Esophagus muscularis mucosa (tissue), 4 donors: Measurements from ENCODE around the gene RGPD6. TPM values are rescaled to one million over a fixed set of nuclear protein-coding genes. Genes with fewer than 3 reads are reported as not detected.
"Not testable (repeated sequence)": the region's sequence is repeated elsewhere in the genome, so short reads cannot be mapped to it uniquely, and the experiment has no call there.

Experiments used
- DNase-seq: peaks from one replicate; pipeline ENCODE4 v3.0.0-alpha.2; 2017; ENCODE audit errors: extremely low spot score
- H3K27ac ChIP-seq, 4 donors: fragments of 200-600 bp; sonication (generic); replicated peaks in 1 of 4; 1 replicate in 3 of 4; 2 replicates in 1 of 4; pipeline ENCODE4 v1.5.1; 2016 to 2019; ENCODE audit warnings: mild to moderate bottlenecking in 1 of 4
- H3K27me3 ChIP-seq, 4 donors: fragments of 200-600 bp; sonication (generic); one replicate each; pipeline versions ENCODE4 v1.5.1 to v1.6.0; 2016 to 2019
- H3K36me3 ChIP-seq, 4 donors: fragments of 200-600 bp; sonication (generic); one replicate each; pipeline ENCODE4 v1.5.1; 2016 to 2019
- H3K4me1 ChIP-seq, 4 donors: fragments of 200-600 bp; sonication (generic); one replicate each; pipeline ENCODE4 v1.5.1; 2016 to 2019
- H3K4me3 ChIP-seq, 4 donors: fragments of 200-600 bp; sonication (generic); 1 replicate in 2 of 4; 2 replicates in 2 of 4; pipeline ENCODE4 v1.5.1; 2016 to 2019; ENCODE audit warnings: mild to moderate bottlenecking in 4 of 4, moderate library complexity in 1 of 4
- H3K9me3 ChIP-seq, 4 donors: fragments of 200-600 bp; sonication (generic); 1 replicate in 3 of 4; 2 replicates in 1 of 4; pipeline ENCODE4 v1.5.1; 2016 to 2019
- WGBS: methylation state at CpG from one replicate; pipeline ENCODE4 v1.1.5; 2018; 5-methylcytosine and 5-hydroxymethylcytosine counted together
- intact Hi-C: fragments of 100-400 bp; cut with DNase I; formaldehyde crosslinking; loops from one replicate; pipeline ENCODE4 v1.15.1; 2023
- small RNA-seq, 3 donors: library from RNA; depleted of rRNA; stranded (forward); fragments of <200 nt; gene quantifications; one replicate each; pipeline ENCODE3, GENCODE V24; 2016
- total RNA-seq, 4 donors: library from RNA; depleted of rRNA; stranded (reverse); fragments of >200 nt; gene quantifications; one replicate each; pipeline versions ENCODE4 v1.1.0 to v1.2.1, GENCODE V29; 2016

The RGPD6 gene
- total RNA-seq, 4 donors from 2014 or later: 27.3 to 51.5 (median 37.1) TPM

- H3K27ac ChIP-seq, H3K36me3 ChIP-seq, H3K27me3 ChIP-seq, intact Hi-C loops, H3K9me3 ChIP-seq, H3K4me1 ChIP-seq, DNase-seq, H3K4me3 ChIP-seq: not testable (repeated sequence)
- WGBS: no CpG with 5 or more reads among the region's 4 CpGs
Measured at GRCh38 chr2:110474898-110475297, 102.1 kb downstream of the RGPD6 start.

- no CpG with 5 or more reads among the region's 3 CpGs for WGBS
- DNase-seq, H3K4me3 ChIP-seq, H3K27me3 ChIP-seq, H3K4me1 ChIP-seq, H3K9me3 ChIP-seq, intact Hi-C loops, H3K27ac ChIP-seq, H3K36me3 ChIP-seq: not testable (repeated sequence)
Measured at GRCh38 chr2:110473059-110473358, 104.0 kb downstream of the RGPD6 start.

- no CpG with 5 or more reads among the region's 29 CpGs for WGBS
- H3K27ac ChIP-seq, H3K4me3 ChIP-seq, DNase-seq, intact Hi-C loops, H3K9me3 ChIP-seq, H3K36me3 ChIP-seq, H3K27me3 ChIP-seq, H3K4me1 ChIP-seq: not testable (repeated sequence)
Measured at GRCh38 chr2:110472171-110473058, 104.6 kb downstream of the RGPD6 start, which contains the start of gene LIMS4. LIMS4 (minus strand) TSS chr2:110472816; CDS start chr2:110472778, 38 bp downstream.

GRCh38 chr2:110468921-110469320, 108.1 kb downstream of the RGPD6 start:
- DNase-seq, H3K9me3 ChIP-seq, H3K36me3 ChIP-seq, H3K4me3 ChIP-seq, intact Hi-C loops, H3K27ac ChIP-seq, H3K4me1 ChIP-seq, H3K27me3 ChIP-seq: not testable (repeated sequence)
- no CpG with 5 or more reads among the region's 7 CpGs for WGBS

- WGBS: no CpG with 5 or more reads among the region's 8 CpGs
- H3K36me3 ChIP-seq, DNase-seq, H3K9me3 ChIP-seq, H3K27me3 ChIP-seq, intact Hi-C loops, H3K4me1 ChIP-seq, H3K4me3 ChIP-seq, H3K27ac ChIP-seq: not testable (repeated sequence)
Measured at GRCh38 chr2:110465312-110465711, 111.7 kb downstream of the RGPD6 start.

Small RNAs within 50 kb of the gene (small RNA-seq; reads per million reads assigned to genes)
- 0 reads per million in 3 donors for gene AC108938.1

Other genes with a start within 250 kb of the RGPD6 start
- 10 to 100 TPM in 1 of 4 donors, 1 to 10 TPM in 3; 2.7 to 10.0 (median 5.1) TPM for gene LIMS4, start 104.4 kb downstream of the RGPD6 start, total RNA-seq
- gene BUB1, start 100.8 kb upstream of the RGPD6 start, total RNA-seq: 1 to 10 TPM in 2 of 4 donors, under 1 TPM in 1, not detected in 1; 0.80 to 1.8 (median 1.1) TPM
- not detected for gene ACOXL, start 155.4 kb upstream of the RGPD6 start, total RNA-seq